Activated CD4-positive, alpha-beta T cell treated with anti-CD3 and anti-CD28 coated beads, Interleukin-2, amount 50 U/mL, for 4 hours (primary cell): ENCODE results near the gene HINT3.
A peak's percentile ranks its signal among the peaks of the same experiment; 100 is the strongest.
"Not testable (repeated sequence)": the region's sequence is repeated elsewhere in the genome, so short reads cannot be mapped to it uniquely, and the experiment has no call there.

ENCODE experiments used
- DNase-seq, 2 experiments: peaks; one replicate each; pipeline ENCODE4 v3.0.0-alpha.2; 2020

HINT3 gene

GRCh38 chr6:125940247-125941041, 16.1 kb upstream of the HINT3 start:
- no peak for DNase-seq

GRCh38 chr6:125942672-125943527, 13.7 kb upstream of the HINT3 start:
- DNase-seq = no peak

- no peak for DNase-seq
These were observed 12.8 kb upstream of the HINT3 start for GRCh38 chr6:125943528-125944433.

- DNase-seq = no peak
These were observed 12.1 kb upstream of the HINT3 start for GRCh38 chr6:125944434-125944816.

- no peak for DNase-seq
These were observed 11.7 kb upstream of the HINT3 start for GRCh38 chr6:125944896-125945295.

GRCh38 chr6:125945378-125946141, 11.0 kb upstream of the HINT3 start:
- DNase-seq = no peak

GRCh38 chr6:125947615-125948014, 9.0 kb upstream of the HINT3 start:
- DNase-seq = no peak

GRCh38 chr6:125948455-125948854, 8.1 kb upstream of the HINT3 start:
- no peak for DNase-seq

- no peak for DNase-seq
These were observed 7.5 kb upstream of the HINT3 start for GRCh38 chr6:125949069-125949468.

GRCh38 chr6:125950293-125950692, 6.3 kb upstream of the HINT3 start:
- no peak for DNase-seq

- DNase-seq = not testable (repeated sequence)
These were observed 5.9 kb upstream of the HINT3 start for GRCh38 chr6:125950716-125951115.

- DNase-seq = no peak
These were observed 5.2 kb upstream of the HINT3 start for GRCh38 chr6:125951323-125951722.

- DNase-seq = peak in 1 of 2 experiments; percentile 6
These were observed 3.6 kb upstream of the HINT3 start for GRCh38 chr6:125952764-125953501.

- no peak for DNase-seq
These were observed 3.1 kb upstream of the HINT3 start for GRCh38 chr6:125953502-125953875.

- DNase-seq = no peak
These were observed 1.7 kb upstream of the HINT3 start for GRCh38 chr6:125954735-125955339.

- DNase-seq = no peak
These were observed 597 bp upstream of the HINT3 start for GRCh38 chr6:125955973-125956372.

- no peak for DNase-seq
These were observed 772 bp downstream of the HINT3 start for GRCh38 chr6:125957391-125957693.

- no peak for DNase-seq
These were observed 1.3 kb downstream of the HINT3 start for GRCh38 chr6:125957845-125958244.

- no peak for DNase-seq
These were observed 2.5 kb downstream of the HINT3 start for GRCh38 chr6:125959041-125959440.

GRCh38 chr6:125961117-125961516, 4.5 kb downstream of the HINT3 start:
- no peak for DNase-seq

GRCh38 chr6:125962900-125963497, 6.4 kb downstream of the HINT3 start:
- DNase-seq = no peak
